Esophagus (tissue), 2 donors: Measurements from ENCODE around the gene SIX1. TPM values are rescaled to one million over a fixed set of nuclear protein-coding genes. Genes with fewer than 3 reads are reported as not detected.

Experiments used
- H3K27ac ChIP-seq, 2 donors: one replicate each; pipeline ENCODE4 v1.5.1; 2013; ENCODE audit warnings: low read depth in 2 of 2, mild to moderate bottlenecking in 2 of 2, inconsistent platforms in 1 of 2, low read length in 1 of 2, moderate library complexity in 1 of 2
- H3K27me3 ChIP-seq, 2 donors: one replicate each; pipeline ENCODE4 v1.6.1; 2013; ENCODE audit warnings: low read length in 2 of 2, control low read depth in 1 of 2, mild to moderate bottlenecking in 1 of 2; ENCODE audit not compliant: insufficient read depth in 2 of 2, control insufficient read depth in 1 of 2
- H3K36me3 ChIP-seq, 2 donors: one replicate each; pipeline ENCODE4 v1.6.1; 2013; ENCODE audit warnings: low read length in 1 of 2; ENCODE audit not compliant: control insufficient read depth in 2 of 2, insufficient read depth in 2 of 2
- H3K4me1 ChIP-seq, 2 donors: one replicate each; pipeline ENCODE4 v1.6.1; 2013; ENCODE audit warnings: low read length in 1 of 2; ENCODE audit not compliant: control insufficient read depth in 2 of 2, insufficient read depth in 2 of 2
- H3K4me3 ChIP-seq, 2 donors: one replicate each; pipeline ENCODE4 v1.5.1; 2013; ENCODE audit warnings: low read length in 2 of 2, mild to moderate bottlenecking in 2 of 2, low read depth in 1 of 2, moderate library complexity in 1 of 2
- H3K9me3 ChIP-seq, 2 donors: one replicate each; pipeline ENCODE4 v1.6.1; 2013; ENCODE audit warnings: mild to moderate bottlenecking in 2 of 2, low read depth in 1 of 2, low read length in 1 of 2, moderate library complexity in 1 of 2; ENCODE audit not compliant: control insufficient read depth in 2 of 2, insufficient read depth in 1 of 2
- WGBS, 2 donors: extraction: QIAGEN DNeasy Blood & Tissue Kit; methylation state at CpG; one replicate each; pipeline ENCODE4 v1.1.7; 2013; 5-methylcytosine and 5-hydroxymethylcytosine counted together
- polyA plus RNA-seq, 2 donors: library from polyadenylated mRNA; stranded (reverse); fragments of 200-250 nt; gene quantifications; one replicate each; pipeline ENCODE4 v1.2.3, GENCODE V29; 2013
- donor health status: healthy with polysubstance abuse.
- donor health status: Bipolar disorder and iron deficiency.

The SIX1 gene
- polyA plus RNA-seq, 2 donors, result 0.04 TPM; not detected in 1

DNA sequence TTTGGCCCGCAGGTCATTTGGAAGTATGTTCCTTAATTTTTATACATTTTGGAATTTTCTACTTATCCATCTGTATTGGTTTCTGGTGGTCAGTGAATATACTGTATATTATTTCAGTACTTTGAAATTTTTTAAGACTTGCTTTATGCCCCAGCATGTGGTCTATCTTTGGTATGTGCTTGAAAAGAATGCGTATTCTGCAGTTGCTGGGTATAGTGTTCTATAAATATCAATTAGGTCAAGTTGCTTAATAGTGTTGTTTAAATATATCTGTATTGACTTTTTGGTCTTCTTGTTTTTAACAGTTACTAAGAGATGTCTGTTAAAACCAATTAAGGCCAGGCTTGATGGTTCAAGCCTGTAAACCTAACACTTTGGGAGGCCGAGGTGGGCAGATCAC lies 21.7 kb upstream of the SIX1 start:
- Histone ChIP-seq H3K27ac (no peak overlapping the region), H3K4me1 (no peaks in the 10 kb centered on the region), H3K9me3 (no peaks in the 10 kb centered on the region), H3K4me3 (no peak overlapping the region), H3K36me3 (no peaks in the 10 kb centered on the region), H3K27me3 (no peaks in the 10 kb centered on the region)
- WGBS, 2 donors, result 81 to 85% methylated on average over 3 of the region's 3 CpGs

DNA sequence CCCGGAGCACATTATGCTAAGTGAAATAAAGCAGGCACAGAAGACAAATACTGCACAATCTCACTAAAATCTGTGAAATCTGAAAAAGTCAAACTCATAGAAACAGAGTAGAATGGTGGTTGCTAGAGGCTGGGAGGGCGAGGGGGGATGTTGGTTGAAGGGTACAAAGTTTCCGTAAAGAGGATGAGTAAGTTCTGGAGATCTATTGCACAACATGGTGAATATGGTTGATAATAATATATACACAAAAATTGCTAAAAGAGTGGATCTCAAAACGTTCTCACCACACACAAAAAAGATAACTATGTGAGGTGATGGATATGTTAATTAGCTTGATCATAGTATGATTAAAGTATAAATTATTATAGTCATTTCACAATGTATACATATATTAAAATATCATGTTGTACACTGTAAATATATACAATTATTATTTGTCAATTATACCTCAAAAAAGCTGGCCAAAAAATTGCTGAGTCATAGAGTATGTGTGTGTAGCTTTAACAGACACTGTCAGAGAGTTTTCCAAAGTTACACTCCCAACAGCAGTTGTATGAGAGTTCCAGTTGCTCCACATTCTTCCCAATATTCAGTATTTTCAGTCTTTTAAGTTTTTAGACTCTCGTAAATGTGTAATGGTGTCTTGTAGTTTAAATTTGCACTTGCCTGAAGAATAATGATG lies 19.3 kb upstream of the SIX1 start:
- no peak overlapping the region for H3K27ac ChIP-seq
- H3K4me3 ChIP-seq, result no peak overlapping the region
- H3K36me3 ChIP-seq, result no peaks in the 10 kb centered on the region
- 80% methylated on average over 5 of the region's 5 CpGs for WGBS, 2 donors
- H3K9me3 ChIP-seq, result no peaks in the 10 kb centered on the region
- no peaks in the 10 kb centered on the region for H3K27me3 ChIP-seq
- no peaks in the 10 kb centered on the region for H3K4me1 ChIP-seq

DNA sequence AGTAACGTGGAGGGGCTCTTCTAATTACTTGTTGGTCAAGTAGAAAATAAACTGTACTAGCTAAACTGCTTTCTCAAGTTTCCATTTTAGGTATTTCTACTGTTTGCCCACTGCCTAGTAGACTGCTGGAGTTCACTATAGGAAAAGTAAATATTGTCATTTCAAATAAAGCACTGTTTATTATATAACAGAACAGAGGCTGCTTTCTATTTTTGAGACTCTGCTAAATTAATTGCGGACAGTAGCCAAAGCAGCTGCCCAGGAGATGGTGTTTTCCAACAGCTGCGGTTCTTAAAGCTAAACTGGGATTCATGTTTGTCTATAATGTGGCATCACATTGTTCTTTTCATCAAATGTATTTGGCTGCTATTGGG lies 15.9 kb upstream of the SIX1 start:
- H3K4me1 ChIP-seq, result no peaks in the 10 kb centered on the region
- H3K36me3 ChIP-seq, result no peaks in the 10 kb centered on the region

DNA sequence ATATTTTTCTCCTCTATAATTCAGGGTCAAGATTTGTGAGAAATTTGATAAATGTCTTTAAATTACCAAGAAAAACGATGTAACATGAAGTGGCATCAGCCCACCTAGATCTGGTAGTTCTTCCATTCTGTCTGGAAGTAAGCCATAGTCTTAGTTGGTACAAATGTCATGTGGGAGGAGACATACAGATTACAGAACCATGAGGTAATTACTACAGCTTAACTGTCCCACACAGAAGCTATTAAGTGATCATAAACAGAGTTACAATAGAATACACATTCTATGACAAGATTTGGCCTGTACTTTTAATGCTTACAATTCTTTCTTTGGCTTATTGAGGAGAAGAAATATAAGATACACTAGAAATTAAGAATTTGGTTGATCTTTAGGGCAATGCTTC lies 13.7 kb upstream of the SIX1 start:
- no peak overlapping the region for H3K4me3 ChIP-seq
- H3K36me3 ChIP-seq, result no peaks in the 10 kb centered on the region
- no peak overlapping the region for H3K27ac ChIP-seq
- H3K4me1 ChIP-seq, result no peaks in the 10 kb centered on the region
- WGBS, 2 donors, result 75 to 78% methylated on average over 1 of the region's 1 CpG
- no peaks in the 10 kb centered on the region for H3K27me3 ChIP-seq
- H3K9me3 ChIP-seq, result no peaks in the 10 kb centered on the region

More for the DNA sequence above, 15.9 kb upstream of the SIX1 start:
- no peak overlapping the region for H3K4me3 ChIP-seq
- H3K9me3 ChIP-seq, result no peaks in the 10 kb centered on the region
- no peak overlapping the region for H3K27ac ChIP-seq
- no peaks in the 10 kb centered on the region for H3K27me3 ChIP-seq
- 35 to 39% methylated on average over 3 of the region's 3 CpGs for WGBS, 2 donors

DNA sequence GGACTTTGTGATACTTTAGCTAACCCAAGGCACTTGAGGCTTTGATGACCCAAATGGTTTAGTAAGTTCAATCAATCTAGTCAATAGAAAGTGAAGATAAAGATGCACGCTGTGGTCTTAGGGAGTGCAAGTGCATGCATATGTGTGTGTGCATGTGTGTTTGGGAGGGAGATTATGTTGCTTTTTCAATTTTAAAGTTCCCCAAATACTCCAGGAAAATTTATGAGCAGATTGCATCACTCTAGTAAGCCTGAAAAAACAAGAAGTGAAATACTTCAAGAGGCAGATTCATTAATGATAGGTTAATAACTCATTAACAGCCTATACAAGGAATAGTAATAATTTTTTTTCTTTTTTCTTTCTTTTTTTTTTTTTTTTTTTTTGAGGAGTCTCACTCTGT lies 12.4 kb upstream of the SIX1 start:
- Histone ChIP-seq H3K4me1 (peaks cover 3 to 6% of the 10 kb centered on the region in 2 donors), H3K36me3 (no peaks in the 10 kb centered on the region), H3K9me3 (peaks cover 0 to 2% of the 10 kb centered on the region in 2 donors), H3K4me3 (no peak overlapping the region), H3K27ac (no peak overlapping the region), H3K27me3 (peaks cover 0 to under 1% of the 10 kb centered on the region in 2 donors)
- WGBS, 2 donors, result 65 to 80% methylated on average over 1 of the region's 1 CpG

DNA sequence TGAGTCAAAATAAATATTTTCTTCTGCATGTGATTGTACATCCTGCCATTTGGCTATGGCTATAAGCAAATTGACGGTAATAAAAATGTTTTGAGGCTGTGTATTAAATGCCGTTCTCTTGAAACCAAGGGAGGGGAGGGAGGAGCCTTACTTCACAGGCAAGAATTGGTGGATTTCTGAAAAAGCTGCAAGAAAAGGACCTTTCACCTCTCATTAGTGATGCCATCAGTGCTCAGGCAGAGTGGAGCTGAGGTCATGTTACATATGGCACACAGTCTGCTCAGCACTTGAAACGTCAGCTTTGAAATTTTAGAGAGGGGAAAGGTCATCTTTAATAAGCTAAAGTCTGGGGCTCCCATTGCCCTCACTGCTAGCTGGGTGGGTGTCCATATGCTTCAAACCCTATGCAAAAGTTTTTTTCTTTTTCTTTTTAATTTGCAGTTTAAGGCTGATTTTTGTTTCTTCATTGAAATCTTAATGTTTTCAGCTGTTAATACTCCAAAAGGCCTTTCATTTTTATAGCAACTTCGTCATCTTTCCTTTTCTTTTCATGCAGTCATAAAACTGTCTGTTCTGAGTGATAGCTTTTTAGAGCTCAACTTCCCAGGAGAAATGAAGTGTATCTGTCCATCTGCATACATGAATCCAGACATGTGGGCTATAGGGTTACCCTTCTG lies 9.8 kb upstream of the SIX1 start:
- no peaks in the 10 kb centered on the region for H3K36me3 ChIP-seq
- H3K27me3 ChIP-seq, result peaks cover 3 to 18% of the 10 kb centered on the region in 2 donors
- H3K27ac ChIP-seq, result no peak overlapping the region
- H3K4me3 ChIP-seq, result no peak overlapping the region
- H3K4me1 ChIP-seq, result peaks cover 3 to 11% of the 10 kb centered on the region in 2 donors
- H3K9me3 ChIP-seq, result peaks cover 0 to 2% of the 10 kb centered on the region in 2 donors
- 50 to 54% methylated on average over 4 of the region's 4 CpGs for WGBS, 2 donors

DNA sequence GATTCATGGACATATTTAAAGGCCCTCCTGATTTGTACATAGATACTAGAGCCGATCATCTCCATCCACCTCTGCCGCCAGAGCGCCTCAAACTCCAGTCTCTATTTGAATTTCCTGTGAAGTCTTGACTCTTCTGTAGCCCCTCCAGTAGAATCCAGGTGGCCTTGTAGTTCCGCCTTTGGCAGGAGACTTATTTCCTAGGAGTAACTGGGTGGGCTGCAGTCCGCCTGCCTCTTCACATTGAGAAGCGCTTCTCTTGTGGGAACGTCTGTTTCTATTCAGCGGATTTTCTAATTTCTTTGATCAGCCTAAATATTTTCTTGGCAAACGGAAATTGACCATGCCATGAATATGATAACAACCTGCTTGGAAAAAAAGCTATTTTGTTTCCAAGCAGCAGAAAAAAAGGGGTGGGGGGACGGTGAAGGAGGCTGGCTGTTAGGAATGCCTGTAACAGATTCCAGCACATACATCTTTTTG lies 9.0 kb upstream of the SIX1 start:
- Histone ChIP-seq H3K27me3 (peaks cover 3 to 26% of the 10 kb centered on the region in 2 donors), H3K27ac (no peak overlapping the region), H3K4me3 (peak overlapping the region in 1 of 2 donors; percentile 64), H3K4me1 (peaks cover 3 to 11% of the 10 kb centered on the region in 2 donors), H3K36me3 (no peaks in the 10 kb centered on the region), H3K9me3 (peaks cover 0 to 2% of the 10 kb centered on the region in 2 donors)
- 41 to 54% methylated on average over 10 of the region's 10 CpGs for WGBS, 2 donors

DNA sequence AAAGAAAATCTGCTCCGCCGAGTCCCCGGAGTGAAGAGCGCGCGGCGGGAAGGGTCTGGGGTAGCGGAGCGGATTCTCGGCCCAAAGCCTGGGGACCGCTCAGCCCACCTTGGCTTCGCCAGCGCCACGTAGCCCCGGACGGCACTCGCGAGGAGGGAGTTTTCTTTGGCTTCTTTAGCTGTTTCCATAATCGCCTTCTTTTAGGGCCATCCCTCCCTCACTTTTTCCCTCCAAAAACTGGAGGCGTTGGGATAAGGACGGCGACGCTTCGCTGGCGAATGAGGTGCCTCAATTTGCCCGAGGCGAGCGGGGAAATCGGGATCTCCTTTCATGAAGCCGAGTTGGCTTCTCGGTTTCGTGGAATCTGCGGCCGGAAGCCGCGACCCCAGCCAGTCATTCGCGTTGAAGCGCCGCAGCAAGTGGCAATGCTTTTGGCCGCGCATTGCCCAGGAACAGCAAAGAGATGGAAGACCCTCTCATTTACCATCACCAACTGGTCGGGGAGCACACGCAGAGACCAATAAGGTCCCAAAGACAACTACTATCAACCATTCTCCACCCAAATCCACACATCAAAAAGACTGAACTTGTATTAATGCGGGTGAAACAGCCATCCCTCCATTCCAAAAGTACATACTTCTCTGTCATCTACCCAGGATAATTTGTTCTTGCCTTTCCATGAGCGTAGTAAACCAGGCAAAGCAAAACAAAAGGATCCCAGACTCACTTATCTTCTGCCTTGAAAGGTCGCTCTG lies 8.4 kb upstream of the SIX1 start:
- WGBS, 2 donors, result 4 to 9% methylated on average over 47 of the region's 47 CpGs
- peaks cover 0 to 2% of the 10 kb centered on the region in 2 donors for H3K9me3 ChIP-seq
- peaks cover 3 to 11% of the 10 kb centered on the region in 2 donors for H3K4me1 ChIP-seq
- H3K27me3 ChIP-seq, result peaks cover 3 to 32% of the 10 kb centered on the region in 2 donors
- peak overlapping the region; percentile 58 to 64 for H3K4me3 ChIP-seq
- H3K36me3 ChIP-seq, result no peaks in the 10 kb centered on the region
- H3K27ac ChIP-seq, result no peak overlapping the region

DNA sequence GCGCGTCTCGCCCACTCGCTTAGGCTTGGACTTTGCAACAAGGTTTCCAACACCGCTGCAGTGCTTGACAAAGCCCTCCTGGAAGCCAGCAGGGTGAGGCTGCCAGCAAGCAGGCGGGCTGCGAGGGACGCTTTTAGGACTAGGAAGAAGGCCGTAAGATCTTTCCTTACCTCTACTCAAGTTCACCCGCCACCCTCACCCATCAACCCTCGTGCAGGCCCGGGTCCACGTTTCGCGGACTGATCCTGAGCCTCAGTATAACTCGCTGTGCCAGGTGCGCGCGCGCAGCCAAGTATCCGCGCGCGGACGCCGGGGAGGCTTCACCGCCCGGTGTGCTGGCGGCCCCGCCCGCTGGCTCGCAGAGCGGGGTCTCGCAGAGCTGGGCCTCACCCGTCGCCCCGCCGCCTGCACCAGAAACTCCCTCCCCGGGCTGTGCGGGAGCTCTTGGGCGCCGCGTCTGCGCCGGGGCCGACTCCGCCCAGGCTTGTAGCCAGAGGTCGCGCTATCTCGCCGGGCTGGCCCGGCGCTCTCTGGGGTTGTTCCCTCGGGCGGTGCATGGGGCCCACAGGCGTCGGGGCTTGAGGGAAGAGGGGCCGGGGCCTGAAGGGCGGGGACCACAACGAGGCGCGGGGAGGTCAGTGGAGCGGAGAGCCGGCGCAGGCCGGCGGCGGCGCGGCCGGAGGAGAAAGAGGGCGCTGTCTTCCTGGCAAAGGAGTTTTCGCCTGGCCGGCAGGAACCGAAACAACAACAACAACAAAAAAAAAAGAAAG lies 7.6 kb upstream of the SIX1 start:
- Histone ChIP-seq H3K4me1 (peaks cover 3 to 14% of the 10 kb centered on the region in 2 donors), H3K4me3 (peak overlapping the region; percentile 58 to 64), H3K27ac (no peak overlapping the region), H3K36me3 (no peaks in the 10 kb centered on the region), H3K9me3 (peaks cover 0 to 2% of the 10 kb centered on the region in 2 donors), H3K27me3 (peaks cover 3 to 40% of the 10 kb centered on the region in 2 donors)
- 2% methylated on average over 70 to 75 of the region's 75 CpGs for WGBS, 2 donors
